ENCODE data around the gene HEXIM2.

The HEXIM2 gene

GRCh38 chr17:45150911-45151809 lies 10.5 kb upstream of the HEXIM2 start:
- TF ChIP-seq, protein P1, sequence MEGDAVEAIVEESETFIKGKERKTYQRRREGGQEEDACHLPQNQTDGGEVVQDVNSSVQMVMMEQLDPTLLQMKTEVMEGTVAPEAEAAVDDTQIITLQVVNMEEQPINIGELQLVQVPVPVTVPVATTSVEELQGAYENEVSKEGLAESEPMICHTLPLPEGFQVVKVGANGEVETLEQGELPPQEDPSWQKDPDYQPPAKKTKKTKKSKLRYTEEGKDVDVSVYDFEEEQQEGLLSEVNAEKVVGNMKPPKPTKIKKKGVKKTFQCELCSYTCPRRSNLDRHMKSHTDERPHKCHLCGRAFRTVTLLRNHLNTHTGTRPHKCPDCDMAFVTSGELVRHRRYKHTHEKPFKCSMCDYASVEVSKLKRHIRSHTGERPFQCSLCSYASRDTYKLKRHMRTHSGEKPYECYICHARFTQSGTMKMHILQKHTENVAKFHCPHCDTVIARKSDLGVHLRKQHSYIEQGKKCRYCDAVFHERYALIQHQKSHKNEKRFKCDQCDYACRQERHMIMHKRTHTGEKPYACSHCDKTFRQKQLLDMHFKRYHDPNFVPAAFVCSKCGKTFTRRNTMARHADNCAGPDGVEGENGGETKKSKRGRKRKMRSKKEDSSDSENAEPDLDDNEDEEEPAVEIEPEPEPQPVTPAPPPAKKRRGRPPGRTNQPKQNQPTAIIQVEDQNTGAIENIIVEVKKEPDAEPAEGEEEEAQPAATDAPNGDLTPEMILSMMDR (IDR thresholded peaks at IDR 0.05), result no peak
- TF ChIP-seq ZFX (IDR thresholded peaks at IDR 0.05; ENCODE audit: borderline replicate concordance), result no peak

GRCh38 chr17:45155029-45155428 lies 6.6 kb upstream of the HEXIM2 start:
- peak overlapping the region; percentile 44; the same call in 1 of the 2 replicates for H3K27ac ChIP-seq
- TF ChIP-seq ZFX (IDR thresholded peaks at IDR 0.05; ENCODE audit: borderline replicate concordance), result no peak
- TF ChIP-seq, protein P1 (IDR thresholded peaks at IDR 0.05), result no peak

More at GRCh38 chr17:45150911-45151809, 10.5 kb upstream of the HEXIM2 start:
- peak overlapping the region; percentile 99 for H3K27ac ChIP-seq

DNA sequence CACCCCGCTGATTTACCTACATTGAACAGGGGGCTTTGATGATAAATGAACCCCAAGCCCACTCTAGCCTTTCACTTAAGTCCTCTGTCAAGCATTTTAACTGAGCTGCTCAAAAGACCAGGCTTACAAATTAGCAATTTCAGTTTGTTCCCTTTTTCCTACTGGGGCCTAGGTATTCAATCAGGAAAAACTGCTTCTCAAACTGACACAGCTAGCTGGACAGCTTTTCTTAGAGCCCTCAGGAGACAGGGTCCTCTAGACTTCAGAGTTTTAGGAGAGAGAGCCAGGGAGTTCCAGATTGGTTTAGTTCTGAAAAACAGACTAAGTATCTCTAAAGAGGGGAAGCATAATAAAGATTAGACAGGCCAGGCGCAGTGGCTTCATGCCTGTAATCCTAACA lies 6.2 kb upstream of the HEXIM2 start:
- peak overlapping the region; percentile 44 for H3K27ac ChIP-seq
- TF ChIP-seq ZFX (IDR thresholded peaks at IDR 0.05; ENCODE audit: borderline replicate concordance), result no peak
- TF ChIP-seq, protein P1 (IDR thresholded peaks at IDR 0.05), result no peak

DNA sequence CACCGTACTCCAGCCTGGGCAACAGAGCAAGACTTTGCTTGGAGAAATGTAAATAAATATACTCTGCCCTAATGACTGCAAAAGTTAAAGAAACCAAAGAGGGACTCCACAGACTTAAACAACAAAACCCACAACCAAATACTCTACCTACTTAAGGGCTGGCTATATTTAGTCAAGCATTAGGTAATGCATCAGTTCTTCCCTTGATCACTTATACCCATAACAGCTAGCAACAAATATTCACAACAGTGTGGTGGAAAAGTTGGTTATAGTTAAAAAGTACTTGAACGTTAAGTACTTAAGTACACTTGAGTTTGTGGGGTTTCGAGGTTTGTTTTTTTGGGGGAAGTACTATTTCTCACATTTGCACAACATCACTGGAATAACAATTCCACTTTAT lies 5.4 kb upstream of the HEXIM2 start:
- TF ChIP-seq, protein P1 (IDR thresholded peaks at IDR 0.05), result no peak
- no peak for TF ChIP-seq ZFX (IDR thresholded peaks at IDR 0.05; ENCODE audit: borderline replicate concordance)
- peak overlapping the region; percentile 44 for H3K27ac ChIP-seq

GRCh38 chr17:45160447-45161287 lies 1.0 kb upstream of the HEXIM2 start:
- no peak for TF ChIP-seq ZFX (IDR thresholded peaks at IDR 0.05; ENCODE audit: borderline replicate concordance)
- TF ChIP-seq, protein P1 (IDR thresholded peaks at IDR 0.05), result peak; percentile 34
- H3K27ac ChIP-seq, result peak overlapping the region; percentile 94

DNA sequence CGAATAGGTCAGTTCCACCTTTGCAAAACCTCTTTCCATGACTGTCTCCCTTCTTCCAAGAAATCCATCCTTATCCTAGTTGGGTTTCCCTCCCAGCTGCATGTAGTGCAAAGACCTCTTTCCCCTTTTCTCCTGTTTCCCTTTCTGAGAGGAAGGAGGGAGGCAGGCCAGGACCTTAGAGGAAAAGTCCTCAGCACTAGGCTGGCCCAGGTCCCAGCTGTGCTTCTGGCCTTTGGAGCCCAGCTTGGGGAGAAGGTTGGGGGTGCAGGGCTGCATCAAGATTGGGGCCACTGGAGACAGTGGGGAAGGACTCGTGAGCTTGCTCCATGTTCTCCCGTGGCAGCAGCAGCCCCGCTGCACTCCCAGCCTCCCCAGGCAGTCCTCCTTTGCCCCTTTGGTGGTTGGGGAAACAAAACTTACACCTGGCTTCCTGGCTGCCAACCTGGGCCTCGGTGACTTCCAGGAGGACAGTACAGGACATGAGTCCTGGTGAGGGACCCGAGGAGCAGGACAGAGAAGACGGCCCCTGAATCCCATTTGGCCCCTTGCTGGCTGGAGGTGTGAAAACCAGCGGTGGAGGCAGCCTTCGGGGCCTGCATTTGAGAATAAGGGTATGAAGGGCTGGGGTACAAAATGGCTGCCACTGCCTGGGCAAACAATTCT lies 481 bp downstream of the HEXIM2 start:
- no peak for TF ChIP-seq ZFX (IDR thresholded peaks at IDR 0.05; ENCODE audit: borderline replicate concordance)
- TF ChIP-seq, protein P1 (IDR thresholded peaks at IDR 0.05), result no peak
- H3K27ac ChIP-seq, result peak overlapping the region; percentile 94

Data from 22Rv1 (cell line).